Esophagus muscularis mucosa (tissue), 4 donors: ENCODE data around the gene SLC12A7. TPM values are rescaled to one million over a fixed set of nuclear protein-coding genes. Genes with fewer than 3 reads are reported as not detected.

Experiments
- DNase-seq: peaks from one replicate; pipeline ENCODE4 v3.0.0-alpha.2; 2017; ENCODE audit errors: extremely low spot score
- H3K27ac ChIP-seq, 4 donors: fragments of 200-600 bp; sonication (generic); replicated peaks in 1 of 4; 1 replicate in 3 of 4; 2 replicates in 1 of 4; pipeline ENCODE4 v1.5.1; 2016 to 2019; ENCODE audit warnings: mild to moderate bottlenecking in 1 of 4
- H3K27me3 ChIP-seq, 4 donors: fragments of 200-600 bp; sonication (generic); one replicate each; pipeline versions ENCODE4 v1.5.1 to v1.6.0; 2016 to 2019
- H3K36me3 ChIP-seq, 4 donors: fragments of 200-600 bp; sonication (generic); one replicate each; pipeline ENCODE4 v1.5.1; 2016 to 2019
- H3K4me1 ChIP-seq, 4 donors: fragments of 200-600 bp; sonication (generic); one replicate each; pipeline ENCODE4 v1.5.1; 2016 to 2019
- H3K4me3 ChIP-seq, 4 donors: fragments of 200-600 bp; sonication (generic); 1 replicate in 2 of 4; 2 replicates in 2 of 4; pipeline ENCODE4 v1.5.1; 2016 to 2019; ENCODE audit warnings: mild to moderate bottlenecking in 4 of 4, moderate library complexity in 1 of 4
- H3K9me3 ChIP-seq, 4 donors: fragments of 200-600 bp; sonication (generic); 1 replicate in 3 of 4; 2 replicates in 1 of 4; pipeline ENCODE4 v1.5.1; 2016 to 2019
- EP300 ChIP-seq: sonication (generic); formaldehyde crosslinking; IDR thresholded peaks from one replicate; pipeline ENCODE4 v1.6.1; 2017; ENCODE audit warnings: antibody characterized with exemption
- POLR2A ChIP-seq: fragments of 450-650 bp; IDR thresholded peaks from one replicate; pipeline ENCODE4 v1.6.1; 2017; ENCODE audit warnings: antibody characterized with exemption, moderate library complexity, mild to moderate bottlenecking, low read depth
- POLR2AphosphoS5 ChIP-seq, 2 donors: sonication (generic); formaldehyde crosslinking; IDR thresholded peaks; one replicate each; pipeline ENCODE4 v1.6.1; 2017; ENCODE audit warnings: antibody characterized with exemption in 2 of 2
- WGBS: methylation state at CpG from one replicate; pipeline ENCODE4 v1.1.5; 2018; 5-methylcytosine and 5-hydroxymethylcytosine counted together
- intact Hi-C: fragments of 100-400 bp; cut with DNase I; formaldehyde crosslinking; loops from one replicate; pipeline ENCODE4 v1.15.1; 2023
- total RNA-seq, 4 donors: library from RNA; depleted of rRNA; stranded (reverse); fragments of >200 nt; gene quantifications; one replicate each; pipeline versions ENCODE4 v1.1.0 to v1.2.1, GENCODE V29; 2016
- TF ChIP-seq, protein P1 (sequence below), 3 experiments: fragments of 200-600 bp in 2 of 3; fragments of 450-650 bp in 1 of 3; sonication (generic) in 2 of 3; IDR thresholded peaks; one replicate each; pipeline ENCODE4 v1.5.1; 2017 to 2019; ENCODE audit warnings: antibody characterized with exemption in 3 of 3, mild to moderate bottlenecking in 2 of 3, moderate library complexity in 1 of 3

Gene SLC12A7
- total RNA-seq, 4 donors from 2014 or later, result 21.6 to 35.8 (median 25.4) TPM

DNA sequence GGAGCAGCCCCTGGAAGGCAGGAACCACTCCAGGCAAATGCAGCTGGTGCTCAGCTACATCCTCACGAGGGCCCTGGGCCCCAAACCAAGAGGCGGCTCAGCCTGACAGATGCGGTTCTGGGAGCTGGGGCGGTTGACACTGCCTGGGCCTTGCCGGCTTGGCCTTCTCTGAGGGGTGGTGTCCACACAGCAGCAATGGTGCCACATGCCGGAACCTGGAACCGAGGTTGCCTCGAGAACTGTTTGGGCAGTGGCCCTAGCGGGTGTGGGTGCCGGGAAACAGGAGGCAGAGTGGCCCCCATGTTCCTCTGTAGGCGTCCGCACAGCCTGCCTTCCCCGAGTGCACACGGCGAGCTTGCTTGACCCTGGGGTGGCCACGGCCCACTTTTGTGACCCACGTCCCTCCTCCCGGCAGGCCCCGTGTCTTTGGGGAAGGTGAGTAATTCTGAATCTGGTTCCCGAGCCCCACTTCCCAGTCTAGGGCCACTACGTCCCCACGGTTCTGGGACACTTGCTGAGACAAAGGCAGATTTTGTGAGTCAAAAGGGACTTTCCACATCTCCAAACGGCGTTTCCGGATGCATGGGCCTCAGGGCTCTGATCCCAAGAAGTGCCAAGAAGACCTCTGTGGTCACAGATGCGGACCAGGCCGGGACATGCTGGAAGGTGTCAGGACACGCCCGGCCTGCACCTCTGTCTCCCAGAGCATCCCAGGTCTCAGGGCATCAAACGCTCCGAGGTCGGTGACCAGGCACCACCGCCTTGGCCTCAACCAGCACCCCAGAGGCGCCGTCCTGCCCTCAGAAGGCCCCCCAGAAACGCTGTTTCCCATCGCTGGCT is 27.7 kb upstream of the SLC12A7 start:
- Histone ChIP-seq H3K27me3 (peaks cover 0 to 29% (median 0%) of the 10 kb centered on the region in 4 donors), H3K27ac (no peak overlapping the region), H3K4me3 (no peak overlapping the region), H3K9me3 (no peaks in the 10 kb centered on the region), H3K36me3 (no peaks in the 10 kb centered on the region), H3K4me1 (peaks cover 7 to 12% (median 9%) of the 10 kb centered on the region in 4 donors)
- intact Hi-C loops, result loop anchor here (2.0 kb wide), 1 partner anchor 217 kb away; no protein-coding TSS in a partner anchor
- 92% methylated on average over 22 of the region's 37 CpGs for WGBS
- no peak for TF ChIP-seq EP300
- TF ChIP-seq, protein P1, sequence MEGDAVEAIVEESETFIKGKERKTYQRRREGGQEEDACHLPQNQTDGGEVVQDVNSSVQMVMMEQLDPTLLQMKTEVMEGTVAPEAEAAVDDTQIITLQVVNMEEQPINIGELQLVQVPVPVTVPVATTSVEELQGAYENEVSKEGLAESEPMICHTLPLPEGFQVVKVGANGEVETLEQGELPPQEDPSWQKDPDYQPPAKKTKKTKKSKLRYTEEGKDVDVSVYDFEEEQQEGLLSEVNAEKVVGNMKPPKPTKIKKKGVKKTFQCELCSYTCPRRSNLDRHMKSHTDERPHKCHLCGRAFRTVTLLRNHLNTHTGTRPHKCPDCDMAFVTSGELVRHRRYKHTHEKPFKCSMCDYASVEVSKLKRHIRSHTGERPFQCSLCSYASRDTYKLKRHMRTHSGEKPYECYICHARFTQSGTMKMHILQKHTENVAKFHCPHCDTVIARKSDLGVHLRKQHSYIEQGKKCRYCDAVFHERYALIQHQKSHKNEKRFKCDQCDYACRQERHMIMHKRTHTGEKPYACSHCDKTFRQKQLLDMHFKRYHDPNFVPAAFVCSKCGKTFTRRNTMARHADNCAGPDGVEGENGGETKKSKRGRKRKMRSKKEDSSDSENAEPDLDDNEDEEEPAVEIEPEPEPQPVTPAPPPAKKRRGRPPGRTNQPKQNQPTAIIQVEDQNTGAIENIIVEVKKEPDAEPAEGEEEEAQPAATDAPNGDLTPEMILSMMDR (IDR thresholded peaks at IDR 0.05), result no peak
- TF ChIP-seq POLR2A, result no peak
- no peak for TF ChIP-seq POLR2AphosphoS5 (IDR thresholded peaks at IDR 0.05)
- DNase-seq, result no peak

DNA sequence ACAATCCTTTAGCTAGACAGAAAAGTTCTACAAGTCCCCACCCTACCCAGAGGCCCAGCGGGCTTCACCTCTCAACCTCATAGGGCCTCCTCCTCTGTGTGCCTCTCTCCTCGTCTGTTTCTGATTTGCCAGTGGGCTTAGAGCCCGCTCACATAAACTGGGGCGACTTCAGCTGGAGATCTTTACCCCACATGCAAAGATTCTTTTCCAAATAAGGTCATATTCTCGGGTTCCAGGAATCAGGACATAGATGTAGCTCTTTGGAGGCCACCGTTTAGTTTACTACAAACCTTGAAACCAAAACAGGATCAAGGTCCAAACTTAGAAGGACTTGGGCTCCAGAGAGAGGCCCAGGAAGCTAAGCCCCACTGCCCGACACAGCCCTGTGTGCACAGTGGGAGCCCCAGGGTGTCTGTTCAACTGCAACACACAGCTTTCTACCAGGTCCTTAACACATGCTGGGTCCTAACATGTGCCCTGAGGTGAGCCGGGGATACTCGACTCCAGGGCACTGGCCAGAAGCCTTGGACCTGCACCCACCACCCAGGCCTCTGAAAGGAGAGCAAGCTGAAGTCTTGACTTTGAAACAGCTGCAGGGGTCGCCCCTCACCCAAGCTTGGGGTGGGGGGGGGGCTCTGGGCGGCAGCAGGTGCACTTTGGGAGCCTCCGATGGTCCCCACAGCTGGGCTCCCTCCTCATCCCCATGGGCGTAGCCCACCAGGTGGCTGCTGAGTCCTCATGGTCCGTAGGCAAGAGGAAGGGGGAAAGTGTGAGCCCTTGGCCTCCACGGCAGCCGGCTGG is 26.8 kb upstream of the SLC12A7 start:
- no peaks in the 10 kb centered on the region for H3K36me3 ChIP-seq
- no peak overlapping the region for H3K27ac ChIP-seq
- peaks cover 0 to 29% (median 0%) of the 10 kb centered on the region in 4 donors for H3K27me3 ChIP-seq
- peaks cover 7 to 13% (median 10%) of the 10 kb centered on the region in 4 donors for H3K4me1 ChIP-seq
- no peak overlapping the region for H3K4me3 ChIP-seq
- H3K9me3 ChIP-seq, result no peaks in the 10 kb centered on the region
- WGBS, result 80% methylated on average over 7 of the region's 16 CpGs
- intact Hi-C loops, result no loop called here
- no peak for TF ChIP-seq EP300
- no peak for TF ChIP-seq POLR2AphosphoS5 (IDR thresholded peaks at IDR 0.05)
- TF ChIP-seq, protein P1 (IDR thresholded peaks at IDR 0.05), result no peak
- TF ChIP-seq POLR2A, result no peak
- no peak for DNase-seq

DNA sequence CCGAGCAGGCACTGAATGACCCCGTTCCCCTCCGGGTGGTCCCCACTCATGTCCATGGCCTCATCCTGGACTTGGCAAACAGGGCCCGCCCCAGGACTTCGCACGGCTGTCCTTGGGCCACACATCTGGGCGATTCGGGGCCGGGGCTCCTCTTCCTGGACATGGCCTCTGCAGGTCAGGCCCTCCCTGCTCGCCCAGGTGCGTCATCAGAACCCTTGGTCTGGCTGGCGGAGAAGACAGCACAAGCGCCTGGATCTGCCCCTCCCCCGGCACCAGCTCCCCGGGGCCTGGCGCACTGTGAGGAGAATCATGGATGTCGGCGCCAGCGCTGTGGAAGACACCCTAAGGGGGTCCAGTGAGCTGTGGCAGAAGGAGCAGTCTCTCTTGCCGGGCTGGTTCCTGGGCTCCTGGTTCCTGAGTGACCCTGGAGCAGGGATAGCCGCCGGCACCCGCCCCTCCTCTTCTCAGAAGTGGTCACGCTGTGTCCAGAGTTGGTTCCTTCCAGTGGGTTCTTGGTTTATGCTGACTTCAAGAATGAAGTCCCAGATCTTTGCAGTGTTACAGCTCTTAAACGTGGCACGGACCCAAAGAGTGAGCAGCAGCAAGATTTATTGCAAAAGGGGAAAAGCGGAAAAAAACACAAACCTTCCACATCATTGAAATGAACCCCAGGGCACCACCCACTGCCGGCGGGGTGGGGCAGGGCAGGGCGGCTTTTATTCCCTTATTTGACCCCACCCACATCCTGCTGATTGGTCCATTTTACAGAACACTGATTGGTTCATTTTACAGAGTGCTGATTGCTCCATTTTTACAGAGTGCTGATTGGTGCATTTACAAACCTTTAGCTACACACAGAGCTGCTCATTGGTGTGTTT is 25.9 kb upstream of the SLC12A7 start:
- intact Hi-C loops, result no loop called here
- no peak for DNase-seq
- Histone ChIP-seq H3K36me3 (no peaks in the 10 kb centered on the region), H3K9me3 (no peaks in the 10 kb centered on the region), H3K4me3 (no peak overlapping the region), H3K27me3 (peaks cover 0 to 28% (median 0%) of the 10 kb centered on the region in 4 donors), H3K4me1 (peaks cover 7 to 22% (median 13%) of the 10 kb centered on the region in 4 donors), H3K27ac (no peak overlapping the region)
- WGBS, result 85% methylated on average over 24 of the region's 30 CpGs
- TF ChIP-seq POLR2AphosphoS5 (IDR thresholded peaks at IDR 0.05) (no peak), POLR2A (no peak), EP300 (no peak)
- TF ChIP-seq, protein P1 (IDR thresholded peaks at IDR 0.05), result no peak

DNA sequence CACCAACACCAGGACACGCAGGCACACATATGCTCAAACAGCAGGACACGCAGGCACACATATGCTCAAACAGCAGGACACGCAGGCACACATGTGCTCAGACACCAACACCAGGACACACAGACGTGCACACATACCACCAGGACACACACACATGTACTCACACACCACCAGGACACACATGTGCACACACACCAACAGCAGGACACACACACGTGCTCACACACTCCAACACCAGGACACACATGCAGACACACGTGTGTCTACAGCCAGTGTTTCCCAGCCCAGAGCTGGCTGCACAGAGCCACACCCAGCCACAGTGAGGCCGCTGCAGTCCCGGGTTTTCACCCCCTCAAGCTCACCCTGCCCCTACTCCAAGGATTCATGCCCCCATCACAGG is 25.0 kb upstream of the SLC12A7 start:
- intact Hi-C loops, result no loop called here
- H3K27me3 ChIP-seq, result peaks cover 0 to 24% (median 0%) of the 10 kb centered on the region in 4 donors
- 94% methylated on average over 8 of the region's 8 CpGs for WGBS
- no peak overlapping the region for H3K27ac ChIP-seq
- no peaks in the 10 kb centered on the region for H3K36me3 ChIP-seq
- no peak overlapping the region for H3K4me3 ChIP-seq
- no peak for DNase-seq
- H3K9me3 ChIP-seq, result no peaks in the 10 kb centered on the region
- TF ChIP-seq, protein P1 (IDR thresholded peaks at IDR 0.05), result no peak
- no peak for TF ChIP-seq EP300
- TF ChIP-seq POLR2AphosphoS5 (IDR thresholded peaks at IDR 0.05), result no peak
- TF ChIP-seq POLR2A, result no peak
- H3K4me1 ChIP-seq, result peaks cover 8 to 25% (median 16%) of the 10 kb centered on the region in 4 donors
